Spleen (tissue), 11 donors: ENCODE results near the gene TIE1. TPM values are rescaled to one million over a fixed set of nuclear protein-coding genes. Genes with fewer than 3 reads are reported as not detected.

Source experiments
- DNase-seq: peaks from one replicate; pipeline ENCODE4 v3.0.0-alpha.2; 2020
- H3K27ac ChIP-seq, 8 donors: fragments of 200-600 bp; sonication (generic) in 7 of 8; 1 replicate in 4 of 8; 2 replicates in 4 of 8; pipeline versions ENCODE4 v1.5.0 to v1.8.0; 2016 to 2021; ENCODE audit warnings: inconsistent platforms in 4 of 8, mild to moderate bottlenecking in 4 of 8, moderate library complexity in 1 of 8
- H3K27me3 ChIP-seq, 7 donors: fragments of 200-600 bp; sonication (generic) in 6 of 7; replicated peaks in 1 of 7; 1 replicate in 4 of 7; 2 replicates in 3 of 7; pipeline versions ENCODE4 v1.5.0 to v1.8.0; 2016 to 2021; ENCODE audit warnings: inconsistent platforms in 3 of 7, mild to moderate bottlenecking in 1 of 7
- H3K36me3 ChIP-seq, 6 donors: fragments of 200-600 bp; sonication (generic) in 5 of 6; 1 replicate in 4 of 6; 2 replicates in 2 of 6; pipeline versions ENCODE4 v1.5.0 to v1.8.0; 2016 to 2021; ENCODE audit warnings: inconsistent platforms in 2 of 6
- H3K4me1 ChIP-seq, 6 donors: fragments of 200-600 bp; sonication (generic) in 5 of 6; 1 replicate in 3 of 6; 2 replicates in 3 of 6; pipeline versions ENCODE4 v1.5.0 to v1.8.0; 2016 to 2021; ENCODE audit warnings: inconsistent platforms in 3 of 6
- H3K4me3 ChIP-seq, 8 donors: fragments of 200-600 bp; sonication (generic) in 7 of 8; 1 replicate in 4 of 8; 2 replicates in 4 of 8; pipeline versions ENCODE4 v1.5.0 to v1.8.0; 2016 to 2021; ENCODE audit warnings: inconsistent platforms in 4 of 8, mild to moderate bottlenecking in 4 of 8, moderate library complexity in 2 of 8
- H3K9me3 ChIP-seq, 8 donors: fragments of 200-600 bp; sonication (generic) in 7 of 8; 1 replicate in 4 of 8; 2 replicates in 4 of 8; pipeline versions ENCODE4 v1.5.0 to v1.8.0; 2016 to 2021; ENCODE audit warnings: inconsistent platforms in 4 of 8
- POLR2A ChIP-seq, 3 donors: fragments of 450-650 bp; IDR thresholded peaks; one replicate each; pipeline ENCODE4 v1.5.1; 2017; ENCODE audit warnings: antibody characterized with exemption in 3 of 3, mild to moderate bottlenecking in 1 of 3
- POLR2AphosphoS5 ChIP-seq, 3 donors: sonication (generic); formaldehyde crosslinking; IDR thresholded peaks; one replicate each; pipeline ENCODE4 v1.5.1; 2017; ENCODE audit warnings: antibody characterized with exemption in 3 of 3
- WGBS, 5 donors: extraction: QIAGEN DNeasy Blood & Tissue Kit in 3 of 5; methylation state at CpG; one replicate each; pipeline versions ENCODE4 v1.1.5 to v1.1.7; 2013 to 2018; 5-methylcytosine and 5-hydroxymethylcytosine counted together
- intact Hi-C: fragments of 100-400 bp; cut with DNase I; formaldehyde crosslinking; loops from one replicate; pipeline ENCODE4 v1.15.0; 2023; ENCODE audit warnings: low total_unique reads
- polyA plus RNA-seq, 3 donors: library from polyadenylated mRNA; stranded (reverse); fragments of 200-250 nt; gene quantifications; one replicate each; pipeline ENCODE4 v1.2.1, GENCODE V29; 2013
- total RNA-seq, 7 donors: library from RNA; depleted of rRNA in 3 of 7; stranded (reverse); fragments of >200 nt in 3 of 7; fragmentation: NEBNext Ultra II Directional in 4 of 7; extraction: Animal tissue kit (Norgen Biotek cat#: 25700) in 4 of 7; gene quantifications; one replicate each; pipeline versions ENCODE4 v1.1.0 to v1.2.1, GENCODE V29; 2016 to 2021
- TF ChIP-seq, protein P1 (sequence below), 11 experiments: fragments of 200-600 bp in 7 of 11; fragments of 450-650 bp in 4 of 11; sonication (generic) in 4 of 11; IDR thresholded peaks in 8 of 11; conservative IDR thresholded peaks in 3 of 11; 1 replicate in 7 of 11; 2 replicates in 4 of 11; pipeline versions ENCODE4 v1.4.0 to v1.8.0; 2016 to 2021; ENCODE audit warnings: antibody characterized with exemption in 11 of 11, inconsistent platforms in 4 of 11, mild to moderate bottlenecking in 1 of 11
- donor health status: healthy with polysubstance abuse.
- donor health status: DM: no; HTN: no; CAD: no; lungs with moderate emphysema.
- donor health status: DM: no; HTN: no; CAD: no.
- donor health status: Bipolar disorder and iron deficiency.
- donor health status: healthy.
- donor health status: DM: no; HTN: no; CAD: no.
- donor health status: DM: yes; HTN: yes; CAD: no.

The TIE1 gene
- total and polyA plus RNA-seq, 10 donors = 4.9 to 81.8 (median 55.7) TPM

DNA sequence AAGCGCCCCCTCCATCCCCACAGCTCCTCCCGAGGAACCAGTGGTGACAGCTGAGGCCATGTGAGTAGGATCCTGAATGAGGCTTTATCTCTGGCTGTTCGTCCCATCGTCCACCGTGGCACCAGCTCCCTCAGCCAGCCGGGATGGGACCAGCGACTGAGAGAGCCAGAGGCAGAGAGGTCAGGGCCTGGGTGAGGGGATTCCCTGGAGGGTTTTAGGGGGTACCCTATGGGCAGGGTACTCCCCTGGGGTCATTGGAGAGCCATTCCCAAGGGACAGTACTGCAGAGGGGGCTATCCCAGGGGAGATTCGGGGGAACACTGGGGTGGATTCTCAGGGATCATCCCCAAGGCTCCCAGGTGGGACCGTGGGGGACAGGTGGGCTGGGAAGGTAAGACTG, 28.6 kb upstream of the TIE1 start:
- 76 to 90% (median 85%) methylated on average over 9 of the region's 9 CpGs for whole genome bisulfite sequencing, 5 donors
- H3K4me3 ChIP-seq = no peak overlapping the region

GRCh38 chr1:43272576-43273571, 27.9 kb upstream of the TIE1 start:
- no peaks in the 10 kb centered on the region for H3K36me3 ChIP-seq
- no peak overlapping the region for H3K27ac ChIP-seq
- no peaks in the 10 kb centered on the region for H3K9me3 ChIP-seq
- WGBS, 5 donors = 96 to 98% (median 98%) methylated on average over 36 to 46 of the region's 46 CpGs
- H3K27me3 ChIP-seq = peaks cover 0 to 24% (median 0%) of the 10 kb centered on the region in 7 donors
- TF ChIP-seq, protein P1, sequence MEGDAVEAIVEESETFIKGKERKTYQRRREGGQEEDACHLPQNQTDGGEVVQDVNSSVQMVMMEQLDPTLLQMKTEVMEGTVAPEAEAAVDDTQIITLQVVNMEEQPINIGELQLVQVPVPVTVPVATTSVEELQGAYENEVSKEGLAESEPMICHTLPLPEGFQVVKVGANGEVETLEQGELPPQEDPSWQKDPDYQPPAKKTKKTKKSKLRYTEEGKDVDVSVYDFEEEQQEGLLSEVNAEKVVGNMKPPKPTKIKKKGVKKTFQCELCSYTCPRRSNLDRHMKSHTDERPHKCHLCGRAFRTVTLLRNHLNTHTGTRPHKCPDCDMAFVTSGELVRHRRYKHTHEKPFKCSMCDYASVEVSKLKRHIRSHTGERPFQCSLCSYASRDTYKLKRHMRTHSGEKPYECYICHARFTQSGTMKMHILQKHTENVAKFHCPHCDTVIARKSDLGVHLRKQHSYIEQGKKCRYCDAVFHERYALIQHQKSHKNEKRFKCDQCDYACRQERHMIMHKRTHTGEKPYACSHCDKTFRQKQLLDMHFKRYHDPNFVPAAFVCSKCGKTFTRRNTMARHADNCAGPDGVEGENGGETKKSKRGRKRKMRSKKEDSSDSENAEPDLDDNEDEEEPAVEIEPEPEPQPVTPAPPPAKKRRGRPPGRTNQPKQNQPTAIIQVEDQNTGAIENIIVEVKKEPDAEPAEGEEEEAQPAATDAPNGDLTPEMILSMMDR (IDR thresholded peaks at IDR 0.05 in 8 of 11, conservative IDR thresholded peaks at IDR 0.05 in 3 of 11) = no peak
- no peak for TF ChIP-seq POLR2A (IDR thresholded peaks at IDR 0.05)
- DNase-seq = peak; percentile 71
- H3K4me3 ChIP-seq = no peak overlapping the region
- peaks cover 3 to 24% (median 13%) of the 10 kb centered on the region in 6 donors for H3K4me1 ChIP-seq
- intact Hi-C loops = no loop called here

More for the DNA sequence above, 28.6 kb upstream of the TIE1 start:
- DNase-seq = peak; percentile 61
- no peak for TF ChIP-seq POLR2A (IDR thresholded peaks at IDR 0.05)
- TF ChIP-seq, protein P1 (IDR thresholded peaks at IDR 0.05 in 8 of 11, conservative IDR thresholded peaks at IDR 0.05 in 3 of 11) = no peak
- TF ChIP-seq POLR2AphosphoS5 (IDR thresholded peaks at IDR 0.05) = no peak
- Histone ChIP-seq H3K27ac (no peak overlapping the region), H3K36me3 (no peaks in the 10 kb centered on the region), H3K27me3 (peaks cover 0 to 24% (median 0%) of the 10 kb centered on the region in 7 donors), H3K4me1 (peaks cover 3 to 24% (median 13%) of the 10 kb centered on the region in 6 donors), H3K9me3 (no peaks in the 10 kb centered on the region)
- intact Hi-C loops = no loop called here

- no peaks in the 10 kb centered on the region for H3K9me3 ChIP-seq
- peak; percentile 9 for DNase-seq
- intact Hi-C loops = no loop called here
Observed at GRCh38 chr1:43273708-43274107, 27.1 kb upstream of the TIE1 start.

More at GRCh38 chr1:43273708-43274107, 27.1 kb upstream of the TIE1 start:
- H3K4me3 ChIP-seq = no peak overlapping the region
- WGBS, 5 donors = 92 to 99% (median 96%) methylated on average over 7 of the region's 7 CpGs
- peaks cover 0 to 24% (median 0%) of the 10 kb centered on the region in 7 donors for H3K27me3 ChIP-seq
- no peaks in the 10 kb centered on the region for H3K36me3 ChIP-seq
- H3K4me1 ChIP-seq = peaks cover 3 to 24% (median 13%) of the 10 kb centered on the region in 6 donors
- peak overlapping the region in 2 of 8 donors; percentile 26 to 34 for H3K27ac ChIP-seq
- no peak for TF ChIP-seq POLR2AphosphoS5 (IDR thresholded peaks at IDR 0.05)
- TF ChIP-seq POLR2A (IDR thresholded peaks at IDR 0.05) = no peak
- TF ChIP-seq, protein P1 (IDR thresholded peaks at IDR 0.05 in 8 of 11, conservative IDR thresholded peaks at IDR 0.05 in 3 of 11) = no peak
